Measurements from ENCODE around the gene YIPF5. TPM values are rescaled to one million over a fixed set of nuclear protein-coding genes. Genes with fewer than 3 reads are reported as not detected.

The YIPF5 gene
- total RNA-seq, 1 experiment from 2014 or later = 59.2 TPM

GRCh38 chr5:144131261-144131660, 39.2 kb downstream of the YIPF5 start:
- no TSS peak for BruUV-seq (replicated peaks)
- Histone ChIP-seq H3K4me3 (ENCODE audit: low read depth, low read length) (no peak overlapping the region), H3K9me3 (no peaks in the 10 kb centered on the region), H3K36me3 (ENCODE audit: control insufficient read depth, insufficient read depth, low read length) (no peaks in the 10 kb centered on the region), H3K4me1 (no peaks in the 10 kb centered on the region), H3K27me3 (replicated peaks; ENCODE audit: control insufficient read depth, insufficient read depth, low read length) (no peaks in the 10 kb centered on the region; the same call in none of the 2 replicates)
- CTCF ChIA-PET = no interaction called here
- POLR2A ChIA-PET = no interaction called here
- H3K9me3 Mint-ChIP-seq (ENCODE audit: unreplicated experiment) = no peaks in the 10 kb centered on the region
- H3K27me3 Mint-ChIP-seq (ENCODE audit: insufficient read depth, unreplicated experiment) = peaks cover 20% of the 10 kb centered on the region
- no peaks in the 10 kb centered on the region for H3K4me1 Mint-ChIP-seq (ENCODE audit: low read depth, unreplicated experiment)
- H3K36me3 Mint-ChIP-seq (ENCODE audit: insufficient read depth, unreplicated experiment) = no peaks in the 10 kb centered on the region
- intact Hi-C loops (cut with micrococcal nuclease; ENCODE audit: unreplicated experiment) = loop anchor here (10.0 kb wide), 1 partner anchor 176 kb away; no protein-coding TSS in a partner anchor
- H3K27ac Mint-ChIP-seq (ENCODE audit: unreplicated experiment) = no peak overlapping the region
- DNase-seq = no peak
- no peak overlapping the region for H3K4me3 Mint-ChIP-seq (ENCODE audit: unreplicated experiment)
- no peak for TF ChIP-seq CTCF (IDR thresholded peaks at IDR 0.05; ENCODE audit: insufficient read depth in 1 of 2, low read depth in 1 of 2, low read length in 1 of 2, severe bottlenecking in 1 of 2, unreplicated experiment in 1 of 2)

GRCh38 chr5:144130306-144130705, 40.2 kb downstream of the YIPF5 start:
- no peak for TF ChIP-seq CTCF (IDR thresholded peaks at IDR 0.05; ENCODE audit: insufficient read depth in 1 of 2, low read depth in 1 of 2, low read length in 1 of 2, severe bottlenecking in 1 of 2, unreplicated experiment in 1 of 2)
- POLR2A ChIA-PET = no interaction called here
- no peak for DNase-seq
- H3K27me3 Mint-ChIP-seq (ENCODE audit: insufficient read depth, unreplicated experiment) = peaks cover 14% of the 10 kb centered on the region
- CTCF ChIA-PET = no interaction called here
- no peak overlapping the region for H3K4me3 Mint-ChIP-seq (ENCODE audit: unreplicated experiment)
- H3K9me3 ChIP-seq = no peaks in the 10 kb centered on the region
- H3K4me3 ChIP-seq (ENCODE audit: low read depth, low read length) = no peak overlapping the region
- intact Hi-C loops (cut with micrococcal nuclease; ENCODE audit: unreplicated experiment) = loop anchor here (10.0 kb wide), 1 partner anchor 176 kb away; no protein-coding TSS in a partner anchor
- H3K4me1 Mint-ChIP-seq (ENCODE audit: low read depth, unreplicated experiment) = no peaks in the 10 kb centered on the region
- no peaks in the 10 kb centered on the region for H3K36me3 ChIP-seq (ENCODE audit: control insufficient read depth, insufficient read depth, low read length)
- H3K9me3 Mint-ChIP-seq (ENCODE audit: unreplicated experiment) = no peaks in the 10 kb centered on the region
- BruUV-seq (replicated peaks) = no TSS peak
- H3K27ac Mint-ChIP-seq (ENCODE audit: unreplicated experiment) = no peak overlapping the region
- H3K27me3 ChIP-seq (replicated peaks; ENCODE audit: control insufficient read depth, insufficient read depth, low read length) = no peaks in the 10 kb centered on the region; the same call in none of the 2 replicates
- H3K4me1 ChIP-seq = no peaks in the 10 kb centered on the region
- no peaks in the 10 kb centered on the region for H3K36me3 Mint-ChIP-seq (ENCODE audit: insufficient read depth, unreplicated experiment)

- POLR2A ChIA-PET = no interaction called here
- H3K27me3 ChIP-seq (replicated peaks; ENCODE audit: control insufficient read depth, insufficient read depth, low read length) = no peaks in the 10 kb centered on the region; the same call in none of the 2 replicates
- H3K9me3 ChIP-seq = no peaks in the 10 kb centered on the region
- CTCF ChIA-PET = interaction anchor here (0.6 kb wide), 1 partner anchor 22 kb away, joined by 3 read pairs; no protein-coding TSS in a partner anchor
- BruUV-seq (replicated peaks) = no TSS peak
- H3K27me3 Mint-ChIP-seq (ENCODE audit: insufficient read depth, unreplicated experiment) = peaks cover 13% of the 10 kb centered on the region
- no peaks in the 10 kb centered on the region for H3K4me1 ChIP-seq
- no peak overlapping the region for H3K27ac Mint-ChIP-seq (ENCODE audit: unreplicated experiment)
- H3K36me3 Mint-ChIP-seq (ENCODE audit: insufficient read depth, unreplicated experiment) = no peaks in the 10 kb centered on the region
- H3K36me3 ChIP-seq (ENCODE audit: control insufficient read depth, insufficient read depth, low read length) = no peaks in the 10 kb centered on the region
- H3K9me3 Mint-ChIP-seq (ENCODE audit: unreplicated experiment) = no peaks in the 10 kb centered on the region
- intact Hi-C loops (cut with micrococcal nuclease; ENCODE audit: unreplicated experiment) = no loop called here
- H3K4me3 ChIP-seq (ENCODE audit: low read depth, low read length) = no peak overlapping the region
- H3K4me3 Mint-ChIP-seq (ENCODE audit: unreplicated experiment) = no peak overlapping the region
- H3K4me1 Mint-ChIP-seq (ENCODE audit: low read depth, unreplicated experiment) = no peaks in the 10 kb centered on the region
- no peak for TF ChIP-seq CTCF (IDR thresholded peaks at IDR 0.05; ENCODE audit: insufficient read depth in 1 of 2, low read depth in 1 of 2, low read length in 1 of 2, severe bottlenecking in 1 of 2, unreplicated experiment in 1 of 2)
- DNase-seq = no peak
Measured at GRCh38 chr5:144128844-144129243, 41.6 kb downstream of the YIPF5 start.
